Parathyroid adenoma (tissue), 2 donors: ENCODE results near the gene DNASE1L2.

Source experiments
- H2AFZ ChIP-seq: fragments of 300-600 bp; sonication (generic); one replicate; pipeline ENCODE4 v1.7.0; 2017; ENCODE audit warnings: antibody characterized with exemption, mild to moderate bottlenecking
- H3K27ac ChIP-seq: fragments of 300-600 bp; sonication (generic); one replicate; pipeline ENCODE4 v1.7.0; 2017
- H3K27me3 ChIP-seq: fragments of 300-600 bp; sonication (generic); one replicate; pipeline ENCODE4 v1.7.0; 2017; ENCODE audit warnings: low read length; ENCODE audit not compliant: control insufficient read depth, insufficient read depth
- H3K36me3 ChIP-seq: fragments of 300-600 bp; sonication (generic); one replicate; pipeline ENCODE4 v1.7.0; 2017; ENCODE audit warnings: low read length; ENCODE audit not compliant: control insufficient read depth, insufficient read depth
- H3K4me1 ChIP-seq: fragments of 300-600 bp; sonication (generic); one replicate; pipeline ENCODE4 v1.7.0; 2017; ENCODE audit warnings: control low read depth
- H3K4me2 ChIP-seq: fragments of 300-600 bp; sonication (generic); one replicate; pipeline ENCODE4 v1.7.0; 2017; ENCODE audit warnings: low read length
- H3K4me3 ChIP-seq: fragments of 300-600 bp; sonication (generic); one replicate; pipeline ENCODE4 v1.7.0; 2017; ENCODE audit warnings: low read depth, low read length
- H3K79me2 ChIP-seq: fragments of 300-600 bp; sonication (generic); one replicate; pipeline ENCODE4 v1.7.0; 2017; ENCODE audit warnings: control low read depth
- H3K9ac ChIP-seq: fragments of 300-600 bp; sonication (generic); one replicate; pipeline ENCODE4 v1.7.0; 2017; ENCODE audit warnings: mild to moderate bottlenecking
- H3K9me3 ChIP-seq: fragments of 300-600 bp; sonication (generic); one replicate; pipeline ENCODE4 v1.7.0; 2017; ENCODE audit warnings: low read length; ENCODE audit not compliant: control insufficient read depth
- TF ChIP-seq, protein P1 (sequence below): fragments of 300-600 bp; sonication (generic); IDR thresholded peaks from one replicate; pipeline ENCODE4 v1.7.0; 2017; ENCODE audit warnings: antibody characterized with exemption, mild to moderate bottlenecking
- donor health status: primary hyperparathyroidism.

Gene DNASE1L2

DNA sequence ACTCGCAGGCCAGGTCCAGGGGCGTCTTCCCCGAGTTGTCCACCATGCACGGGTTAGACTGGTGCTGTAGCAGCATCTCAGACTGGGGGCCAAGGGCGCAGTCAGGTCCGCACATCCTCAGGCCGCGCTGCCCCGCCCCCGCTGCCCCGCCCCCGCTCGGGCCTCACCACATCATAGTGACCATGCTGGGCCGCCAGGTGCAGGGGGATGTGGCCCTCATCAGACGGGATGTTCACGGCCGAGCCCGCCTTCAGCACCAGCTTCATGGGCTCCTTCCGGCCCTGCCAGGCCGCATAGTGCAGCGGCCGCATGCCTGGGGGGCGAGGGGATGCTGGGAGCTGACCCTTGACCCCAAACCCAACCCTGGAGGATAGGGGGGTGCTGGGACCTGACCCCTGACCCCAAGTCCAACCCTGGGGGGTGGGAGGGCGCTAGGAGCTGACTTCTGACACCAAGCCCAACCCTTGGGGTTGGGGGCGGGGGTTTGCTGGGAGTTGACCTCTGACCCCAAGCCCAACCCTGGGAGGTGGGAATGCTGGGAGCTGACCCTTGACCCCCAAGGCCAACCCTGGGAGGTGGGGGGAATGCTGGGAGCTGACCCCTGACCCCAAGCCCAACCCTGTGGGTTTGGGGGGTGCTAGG, 46.9 kb upstream of the DNASE1L2 start:
- H3K9me3 ChIP-seq = no peaks in the 10 kb centered on the region
- TF ChIP-seq, protein P1, sequence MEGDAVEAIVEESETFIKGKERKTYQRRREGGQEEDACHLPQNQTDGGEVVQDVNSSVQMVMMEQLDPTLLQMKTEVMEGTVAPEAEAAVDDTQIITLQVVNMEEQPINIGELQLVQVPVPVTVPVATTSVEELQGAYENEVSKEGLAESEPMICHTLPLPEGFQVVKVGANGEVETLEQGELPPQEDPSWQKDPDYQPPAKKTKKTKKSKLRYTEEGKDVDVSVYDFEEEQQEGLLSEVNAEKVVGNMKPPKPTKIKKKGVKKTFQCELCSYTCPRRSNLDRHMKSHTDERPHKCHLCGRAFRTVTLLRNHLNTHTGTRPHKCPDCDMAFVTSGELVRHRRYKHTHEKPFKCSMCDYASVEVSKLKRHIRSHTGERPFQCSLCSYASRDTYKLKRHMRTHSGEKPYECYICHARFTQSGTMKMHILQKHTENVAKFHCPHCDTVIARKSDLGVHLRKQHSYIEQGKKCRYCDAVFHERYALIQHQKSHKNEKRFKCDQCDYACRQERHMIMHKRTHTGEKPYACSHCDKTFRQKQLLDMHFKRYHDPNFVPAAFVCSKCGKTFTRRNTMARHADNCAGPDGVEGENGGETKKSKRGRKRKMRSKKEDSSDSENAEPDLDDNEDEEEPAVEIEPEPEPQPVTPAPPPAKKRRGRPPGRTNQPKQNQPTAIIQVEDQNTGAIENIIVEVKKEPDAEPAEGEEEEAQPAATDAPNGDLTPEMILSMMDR = no peak

DNA sequence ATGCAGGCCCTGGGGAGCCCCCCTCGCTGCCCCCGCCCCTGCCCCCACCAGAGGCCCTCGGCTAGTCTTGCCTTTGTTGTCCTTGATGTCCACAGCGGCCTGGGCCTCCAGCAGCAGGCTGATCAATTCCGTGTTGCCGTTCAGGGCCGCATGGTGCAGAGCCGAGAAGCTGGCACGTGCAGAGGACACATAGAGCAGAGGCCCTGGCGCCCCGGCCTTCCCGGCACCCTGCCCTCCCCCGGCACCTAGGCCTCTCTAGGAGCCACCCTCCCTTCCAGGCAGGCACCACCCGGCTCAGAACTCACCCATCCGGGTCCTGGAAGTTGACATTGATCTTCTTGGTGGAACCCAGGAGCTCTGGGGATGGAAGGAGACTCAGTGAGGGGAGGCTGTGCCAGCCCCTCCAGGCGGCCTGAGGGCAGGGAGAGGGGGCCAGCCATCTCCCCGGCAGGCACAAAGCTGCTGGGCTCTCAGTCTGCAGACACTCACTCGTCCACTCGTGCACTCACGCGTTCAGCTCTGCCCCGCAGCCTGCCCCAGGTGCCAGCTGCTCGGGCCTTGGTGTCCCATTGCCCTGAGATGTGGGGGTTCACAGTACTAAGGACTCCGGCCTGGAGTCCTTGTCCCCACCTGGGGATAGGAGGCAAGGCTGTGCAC, 46.1 kb upstream of the DNASE1L2 start:
- H3K27me3 ChIP-seq = no peaks in the 10 kb centered on the region
- H3K27ac ChIP-seq = no peak overlapping the region
- H3K79me2 ChIP-seq = peaks cover 2% of the 10 kb centered on the region
- H3K9ac ChIP-seq = no peak overlapping the region
- TF ChIP-seq, protein P1 = no peak
- no peaks in the 10 kb centered on the region for H3K9me3 ChIP-seq
- no peak overlapping the region for H2AFZ ChIP-seq
- H3K4me3 ChIP-seq = no peak overlapping the region
- no peaks in the 10 kb centered on the region for H3K36me3 ChIP-seq
- H3K4me1 ChIP-seq = peaks cover 3% of the 10 kb centered on the region
- H3K4me2 ChIP-seq = no peak overlapping the region

More for the DNA sequence above, 46.9 kb upstream of the DNASE1L2 start:
- no peaks in the 10 kb centered on the region for H3K36me3 ChIP-seq
- no peak overlapping the region for H3K4me2 ChIP-seq
- no peaks in the 10 kb centered on the region for H3K27me3 ChIP-seq
- H3K9ac ChIP-seq = no peak overlapping the region
- H3K27ac ChIP-seq = no peak overlapping the region
- no peaks in the 10 kb centered on the region for H3K4me1 ChIP-seq
- H3K79me2 ChIP-seq = no peaks in the 10 kb centered on the region
- H2AFZ ChIP-seq = no peak overlapping the region
- no peak overlapping the region for H3K4me3 ChIP-seq

DNA sequence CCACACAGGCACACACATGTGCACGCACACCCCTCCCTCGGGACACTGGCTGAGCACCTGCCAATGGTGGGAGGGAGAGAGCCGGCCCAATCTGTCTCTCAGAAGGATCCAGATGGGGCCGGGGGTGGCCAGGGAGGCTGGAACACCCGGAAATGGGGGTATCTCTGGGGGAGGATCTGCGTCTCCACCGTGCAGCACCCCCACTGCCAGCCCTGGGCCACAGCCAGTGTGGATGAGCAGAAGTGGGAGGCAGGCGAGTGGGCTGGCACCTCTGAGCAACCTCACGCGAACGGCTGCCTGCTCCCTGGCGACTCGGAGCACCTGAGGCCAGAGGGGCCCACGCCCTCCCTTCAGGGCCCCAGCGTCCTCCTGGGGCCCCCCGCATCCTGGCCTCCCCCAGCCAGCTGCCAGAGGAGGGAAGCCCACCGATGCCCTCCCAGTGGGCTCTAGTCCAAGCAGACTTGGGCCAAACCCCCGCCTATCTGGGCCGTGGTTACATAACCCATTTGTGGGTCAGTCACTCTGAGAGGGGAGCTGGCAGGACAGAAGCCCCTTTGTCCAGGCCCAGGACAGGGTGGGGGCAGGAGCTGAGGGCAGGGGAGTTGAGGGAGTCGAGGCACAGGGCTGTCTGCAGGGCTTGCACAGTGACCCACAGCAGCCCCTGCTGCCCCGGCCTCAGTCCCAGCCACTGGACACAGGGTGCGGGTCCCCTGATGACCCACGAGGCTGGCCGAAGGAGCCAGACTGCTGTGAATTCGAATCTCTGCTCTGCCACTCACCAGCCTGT, 45.4 kb upstream of the DNASE1L2 start:
- Histone ChIP-seq H3K4me1 (peaks cover 7% of the 10 kb centered on the region), H2AFZ (no peak overlapping the region), H3K27ac (no peak overlapping the region), H3K4me3 (no peak overlapping the region), H3K9me3 (no peaks in the 10 kb centered on the region), H3K36me3 (no peaks in the 10 kb centered on the region), H3K9ac (no peak overlapping the region), H3K4me2 (no peak overlapping the region), H3K79me2 (peaks cover 2% of the 10 kb centered on the region), H3K27me3 (no peaks in the 10 kb centered on the region)
- TF ChIP-seq, protein P1 = no peak

DNA sequence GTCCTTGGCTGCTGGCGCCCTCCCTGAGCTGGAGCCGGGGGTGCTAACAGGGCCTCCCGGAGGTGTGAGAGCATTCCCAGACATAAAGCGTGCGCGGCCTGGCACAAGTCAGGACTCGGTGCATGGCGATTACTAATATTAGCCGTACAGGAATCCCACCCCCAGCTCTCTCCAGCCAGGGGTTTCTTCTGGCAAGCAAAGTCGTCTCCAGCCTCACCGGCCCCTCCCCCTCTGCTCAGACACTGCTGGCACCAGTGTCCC, 44.9 kb upstream of the DNASE1L2 start:
- Histone ChIP-seq H3K36me3 (no peaks in the 10 kb centered on the region), H3K27ac (no peak overlapping the region), H3K79me2 (peaks cover 2% of the 10 kb centered on the region), H3K9me3 (no peaks in the 10 kb centered on the region), H3K27me3 (no peaks in the 10 kb centered on the region), H3K9ac (no peak overlapping the region), H3K4me2 (no peak overlapping the region), H2AFZ (no peak overlapping the region), H3K4me1 (peaks cover 7% of the 10 kb centered on the region), H3K4me3 (no peak overlapping the region)
- TF ChIP-seq, protein P1 = no peak
